ENCODE measurements around the gene EDNRA.

The EDNRA gene

GRCh38 chr4:147594107-147594506 is 113.2 kb downstream of the EDNRA start:
- DNase-seq = no peak
